Rectal smooth muscle tissue (tissue), 1 donor: ENCODE measurements around the gene RHOU.
"Not testable (repeated sequence)": the region's sequence is repeated elsewhere in the genome, so short reads cannot be mapped to it uniquely, and the experiment has no call there.

ENCODE experiments used
- H3K27ac ChIP-seq: one replicate; pipeline ENCODE4 v1.7.0; 2013; ENCODE audit warnings: low read depth, low read length, inconsistent platforms
- H3K27me3 ChIP-seq: one replicate; pipeline ENCODE4 v1.7.0; 2013; ENCODE audit warnings: low read length; ENCODE audit not compliant: control insufficient read depth, insufficient read depth
- H3K36me3 ChIP-seq: one replicate; pipeline ENCODE4 v1.7.0; 2013; ENCODE audit warnings: low read length; ENCODE audit not compliant: control insufficient read depth, insufficient read depth
- H3K4me1 ChIP-seq: one replicate; pipeline ENCODE4 v1.7.0; 2013; ENCODE audit warnings: low read length; ENCODE audit not compliant: control insufficient read depth, insufficient read depth
- H3K4me3 ChIP-seq: one replicate; pipeline ENCODE4 v1.7.0; 2013; ENCODE audit warnings: low read length
- H3K9ac ChIP-seq: one replicate; pipeline ENCODE4 v1.7.0; 2013; ENCODE audit warnings: low read length

Gene RHOU

GRCh38 chr1:228734881-228735801 is at the start of gene RHOU:
Gene RHOU, plus strand, starts transcription at chr1:228735479. Its CDS starts 264 bp downstream, at chr1:228735743.
- H3K27me3 ChIP-seq, result no peaks in the 10 kb centered on the region
- peak within 1 kb of the TSS; percentile 90 for H3K27ac ChIP-seq
- peak within 1 kb of the TSS; percentile 83 for H3K9ac ChIP-seq
- H3K4me3 ChIP-seq, result peak within 1 kb of the TSS; percentile 82
- H3K4me1 ChIP-seq, result peaks cover 6% of the 10 kb centered on the region
- no peaks in the 10 kb centered on the region for H3K36me3 ChIP-seq

GRCh38 chr1:228687587-228687986 is 47.7 kb upstream of the RHOU start:
- Histone ChIP-seq H3K4me3 (no peak overlapping the region), H3K27me3 (no peaks in the 10 kb centered on the region), H3K4me1 (no peaks in the 10 kb centered on the region), H3K27ac (no peak overlapping the region), H3K9ac (no peak overlapping the region), H3K36me3 (no peaks in the 10 kb centered on the region)

- Histone ChIP-seq H3K27me3 (no peaks in the 10 kb centered on the region), H3K36me3 (no peaks in the 10 kb centered on the region), H3K4me1 (no peaks in the 10 kb centered on the region), H3K9ac (no peak overlapping the region), H3K27ac (no peak overlapping the region), H3K4me3 (no peak overlapping the region)
These were observed 46.0 kb upstream of the RHOU start for GRCh38 chr1:228689255-228689654.

- H3K4me1 ChIP-seq, result no peaks in the 10 kb centered on the region
These were observed 44.1 kb upstream of the RHOU start for GRCh38 chr1:228691211-228691610.

GRCh38 chr1:228691926-228692325 is 43.4 kb upstream of the RHOU start:
- Histone ChIP-seq H3K27me3 (no peaks in the 10 kb centered on the region), H3K9ac (no peak overlapping the region), H3K36me3 (no peaks in the 10 kb centered on the region), H3K4me3 (no peak overlapping the region), H3K4me1 (no peaks in the 10 kb centered on the region), H3K27ac (no peak overlapping the region)

More at GRCh38 chr1:228691211-228691610, 44.1 kb upstream of the RHOU start:
- H3K9ac ChIP-seq, result no peak overlapping the region
- H3K4me3 ChIP-seq, result no peak overlapping the region
- no peaks in the 10 kb centered on the region for H3K27me3 ChIP-seq
- no peak overlapping the region for H3K27ac ChIP-seq
- no peaks in the 10 kb centered on the region for H3K36me3 ChIP-seq

- H3K4me1 ChIP-seq, H3K27me3 ChIP-seq: not testable (repeated sequence)
These were observed 40.8 kb upstream of the RHOU start for GRCh38 chr1:228694447-228694846.

GRCh38 chr1:228695015-228695955 is 40.0 kb upstream of the RHOU start:
- Histone ChIP-seq H3K4me1 (no peaks in the 10 kb centered on the region), H3K4me3 (no peak overlapping the region), H3K36me3 (no peaks in the 10 kb centered on the region), H3K27me3 (no peaks in the 10 kb centered on the region), H3K9ac (no peak overlapping the region), H3K27ac (no peak overlapping the region)

More at GRCh38 chr1:228694447-228694846, 40.8 kb upstream of the RHOU start:
- H3K27ac ChIP-seq, H3K4me3 ChIP-seq, H3K36me3 ChIP-seq, H3K9ac ChIP-seq: not testable (repeated sequence)

- H3K27me3 ChIP-seq, result no peaks in the 10 kb centered on the region
- no peaks in the 10 kb centered on the region for H3K4me1 ChIP-seq
- no peak overlapping the region for H3K9ac ChIP-seq
- H3K27ac ChIP-seq, result no peak overlapping the region
- H3K4me3 ChIP-seq, result no peak overlapping the region
- no peaks in the 10 kb centered on the region for H3K36me3 ChIP-seq
These were observed 37.9 kb upstream of the RHOU start for GRCh38 chr1:228697207-228698016.

GRCh38 chr1:228698017-228698329 is 37.3 kb upstream of the RHOU start:
- Histone ChIP-seq H3K27me3 (no peaks in the 10 kb centered on the region), H3K36me3 (no peaks in the 10 kb centered on the region), H3K4me3 (no peak overlapping the region), H3K9ac (no peak overlapping the region), H3K4me1 (no peaks in the 10 kb centered on the region), H3K27ac (no peak overlapping the region)

GRCh38 chr1:228702433-228702832 is 32.8 kb upstream of the RHOU start:
- Histone ChIP-seq H3K27me3 (no peaks in the 10 kb centered on the region), H3K27ac (no peak overlapping the region), H3K36me3 (no peaks in the 10 kb centered on the region), H3K4me1 (no peaks in the 10 kb centered on the region), H3K9ac (no peak overlapping the region), H3K4me3 (no peak overlapping the region)

GRCh38 chr1:228706305-228706704 is 29.0 kb upstream of the RHOU start:
- H3K27me3 ChIP-seq, result no peaks in the 10 kb centered on the region
- H3K4me1 ChIP-seq, result no peaks in the 10 kb centered on the region
- H3K4me3 ChIP-seq, result no peak overlapping the region
- no peak overlapping the region for H3K27ac ChIP-seq
- H3K36me3 ChIP-seq, result no peaks in the 10 kb centered on the region
- H3K9ac ChIP-seq, result no peak overlapping the region

GRCh38 chr1:228717081-228717480 is 18.2 kb upstream of the RHOU start:
- Histone ChIP-seq H3K9ac (no peak overlapping the region), H3K36me3 (no peaks in the 10 kb centered on the region), H3K4me3 (no peak overlapping the region), H3K27me3 (no peaks in the 10 kb centered on the region), H3K27ac (no peak overlapping the region), H3K4me1 (no peaks in the 10 kb centered on the region)
